ENCODE measurements around the gene CDHR1. TPM values are rescaled to one million over a fixed set of nuclear protein-coding genes. Genes with fewer than 3 reads are reported as not detected.

Gene CDHR1
- total and polyA plus RNA-seq, 2 of the 8 experiments (the other 6 are each of a cell fraction or from before 2014, with no cell fraction given), result 3.9 to 10.5 TPM

GRCh38 chr10:84265418-84265817, 71.1 kb downstream of the CDHR1 start:
- no peaks in the 10 kb centered on the region for H3K4me1 ChIP-seq (replicated peaks in 1 of 4; ENCODE audit: control insufficient read depth in 3 of 4, insufficient read depth in 4 of 4, low read length in 3 of 4)
- H2AK5ac ChIP-seq (ENCODE audit: low read depth, low read length), result no peak overlapping the region
- no peak overlapping the region for H4K91ac ChIP-seq (replicated peaks; ENCODE audit: insufficient read length, low read length)
- ChIA-PET POLR2A (ENCODE audit: partially characterized antibody) (interaction anchor here (1.1 to 1.6 kb wide), 2 partner anchors 14 to 269 kb away, joined by 4 read pairs; no protein-coding TSS in a partner anchor), CTCF (ENCODE audit: partially characterized antibody) (interaction anchor here (0.7 to 15.5 kb wide), 22 partner anchors 8 to 431 kb away, joined by 3 to 558 read pairs (median 4); no protein-coding TSS in a partner anchor)
- H3K18ac ChIP-seq (ENCODE audit: extremely low read depth, low read length), result no peak overlapping the region
- no peak for FAIRE-seq
- no peaks in the 10 kb centered on the region for H3K79me1 ChIP-seq (ENCODE audit: low read depth, low read length)
- no peak overlapping the region for H3K14ac ChIP-seq (ENCODE audit: insufficient read length)
- 93% methylated on average over 4 of the region's 4 CpGs; no CpG with 5 or more reads in 1 of the 2 experiments for WGBS, 2 experiments (ENCODE audit: extremely low coverage in 1 of 2, insufficient coverage in 1 of 2, insufficient read length in 1 of 2, insufficient replicate concordance in 2 of 2, low coverage in 1 of 2, low lambda C conversion rate in 2 of 2, missing lambda C conversion rate in 1 of 2)
- no peak overlapping the region for H2BK12ac ChIP-seq (ENCODE audit: low read depth, low read length)
- no peak overlapping the region for H2BK15ac ChIP-seq (ENCODE audit: low read length)
- no peak overlapping the region for H3K9ac ChIP-seq (replicated peaks in 1 of 4; ENCODE audit: extremely low read depth in 1 of 4, low read depth in 3 of 4, low read length in 3 of 4)
- DNase-seq (ENCODE audit: low read depth in 1 of 2, low spot score in 2 of 2), result no peak
- H3K23ac ChIP-seq (ENCODE audit: insufficient read length), result no peak overlapping the region
- H2AFZ ChIP-seq (ENCODE audit: low read length), result no peak overlapping the region
- no peak overlapping the region for H3K4ac ChIP-seq (replicated peaks; ENCODE audit: insufficient read length, low read depth, low read length)
- no peak overlapping the region for H3K56ac ChIP-seq (replicated peaks; ENCODE audit: insufficient read length, low read depth, low read length)
- H4K5ac ChIP-seq (ENCODE audit: insufficient read length, low read depth, low read length), result no peak overlapping the region
- H2BK5ac ChIP-seq (ENCODE audit: low read depth, low read length), result no peak overlapping the region
- no peaks in the 10 kb centered on the region for H3K36me3 ChIP-seq (ENCODE audit: control insufficient read depth in 2 of 4, insufficient read depth in 4 of 4, low read length in 3 of 4)
- H3K4me2 ChIP-seq (ENCODE audit: insufficient read depth in 1 of 2, low read depth in 2 of 2, low read length in 2 of 2), result no peak overlapping the region
- no peaks in the 10 kb centered on the region for H3K79me2 ChIP-seq (ENCODE audit: control insufficient read depth in 1 of 2, insufficient read depth in 2 of 2, low read length in 2 of 2)
- no peak overlapping the region for H3K4me3 ChIP-seq (ENCODE audit: extremely low read depth in 1 of 4, insufficient read depth in 2 of 4, low read depth in 3 of 4, low read length in 4 of 4)
- no peaks in the 10 kb centered on the region for H3K27me3 ChIP-seq (replicated peaks in 1 of 4; ENCODE audit: control insufficient read depth in 3 of 4, extremely low read depth in 1 of 4, insufficient read depth in 3 of 4, low read length in 3 of 4)
- H2BK20ac ChIP-seq (ENCODE audit: low read length), result no peak overlapping the region
- no peaks in the 10 kb centered on the region for H3K9me3 ChIP-seq (ENCODE audit: insufficient read depth in 2 of 2, low read depth in 1 of 2, low read length in 1 of 2)
- no peaks in the 10 kb centered on the region for H3K23me2 ChIP-seq (ENCODE audit: low read depth, low read length)
- H2BK120ac ChIP-seq (replicated peaks; ENCODE audit: low read depth, low read length), result no peak overlapping the region
- no peaks in the 10 kb centered on the region for H4K20me1 ChIP-seq (replicated peaks in 1 of 2; ENCODE audit: control insufficient read depth in 1 of 2, insufficient read depth in 2 of 2, low read length in 2 of 2)
- no peak overlapping the region for H4K8ac ChIP-seq (ENCODE audit: extremely low read depth, insufficient read depth, low read length)
- H3K27ac ChIP-seq (ENCODE audit: low read depth, low read length), result no peak overlapping the region

Measured in H1 (cell line).